Measurements from ENCODE around the gene ZNF778. TPM values are rescaled to one million over a fixed set of nuclear protein-coding genes. Genes with fewer than 3 reads are reported as not detected.
"Not testable (repeated sequence)": the region's sequence is repeated elsewhere in the genome, so short reads cannot be mapped to it uniquely, and the experiment has no call there.

ZNF778 gene
- total RNA-seq, 2 experiments from 2014 or later: 4.3 to 6.2 TPM

GRCh38 chr16:89246383-89246902 lies 28.9 kb downstream of the ZNF778 start:
- Mint-ChIP-seq H3K4me1 (ENCODE audit: low read depth) (peaks cover 12% of the 10 kb centered on the region), H3K4me3 (peak overlapping the region; percentile 75), H3K36me3 (ENCODE audit: low read depth) (peaks cover 5% of the 10 kb centered on the region), H3K9me3 (peaks cover 8% of the 10 kb centered on the region), H3K27me3 (no peaks in the 10 kb centered on the region), H3K27ac (no peak overlapping the region)
- intact Hi-C loops (cut with micrococcal nuclease): no loop called here
- DNase-seq: no peak
- no peak for ATAC-seq
- ChIA-PET POLR2A (interaction anchor here (1.0 kb wide), 2 partner anchors 29 to 69 kb away, joined by 4 to 5 read pairs; partner anchors contain the start of gene ZNF778), CTCF (interaction anchor here (0.8 to 1.2 kb wide), 2 partner anchors 265 to 319 kb away, joined by 3 read pairs; no protein-coding TSS in a partner anchor)
- TF ChIP-seq CTCF (IDR thresholded peaks at IDR 0.05): no peak

- H3K27ac Mint-ChIP-seq: peak overlapping the region; percentile 61
- POLR2A ChIA-PET: interaction anchor here (1.0 to 1.1 kb wide), 3 partner anchors 29 to 68 kb away, joined by 3 to 5 read pairs (median 4); partner anchors contain the start of gene ZNF778
- CTCF ChIA-PET: interaction anchor here (0.6 to 1.3 kb wide), 5 partner anchors 42 to 398 kb away, joined by 3 to 4 read pairs (median 3); no protein-coding TSS in a partner anchor
Observed at GRCh38 chr16:89246903-89247733, 29.6 kb downstream of the ZNF778 start.

GRCh38 chr16:89247734-89248075 lies 30.2 kb downstream of the ZNF778 start:
- H3K9me3 Mint-ChIP-seq; H3K27ac Mint-ChIP-seq; H3K4me1 Mint-ChIP-seq (ENCODE audit: low read depth); intact Hi-C loops (cut with micrococcal nuclease); DNase-seq; H3K36me3 Mint-ChIP-seq (ENCODE audit: low read depth); H3K27me3 Mint-ChIP-seq: not testable (repeated sequence)
- POLR2A ChIA-PET: interaction anchor here (1.1 kb wide), 1 partner anchor 46 kb away, joined by 3 read pairs; no protein-coding TSS in a partner anchor
- CTCF ChIA-PET: interaction anchor here (0.6 to 1.3 kb wide), 4 partner anchors 41 to 398 kb away, joined by 3 to 4 read pairs (median 3); no protein-coding TSS in a partner anchor
- peak overlapping the region; percentile 75 for H3K4me3 Mint-ChIP-seq
- peak; percentile 52 for ATAC-seq

More at GRCh38 chr16:89246903-89247733, 29.6 kb downstream of the ZNF778 start:
- H3K36me3 Mint-ChIP-seq (ENCODE audit: low read depth): peaks cover 5% of the 10 kb centered on the region
- ATAC-seq (peak; percentile 97), DNase-seq (peak; percentile 95)
- intact Hi-C loops (cut with micrococcal nuclease): no loop called here
- H3K4me1 Mint-ChIP-seq (ENCODE audit: low read depth): peaks cover 9% of the 10 kb centered on the region
- no peak for TF ChIP-seq CTCF (IDR thresholded peaks at IDR 0.05)
- no peaks in the 10 kb centered on the region for H3K27me3 Mint-ChIP-seq
- H3K4me3 Mint-ChIP-seq: peak overlapping the region; percentile 75
- peaks cover 8% of the 10 kb centered on the region for H3K9me3 Mint-ChIP-seq

- peaks cover 3% of the 10 kb centered on the region for H3K4me1 Mint-ChIP-seq (ENCODE audit: low read depth)
Observed at GRCh38 chr16:89248196-89248982, 30.9 kb downstream of the ZNF778 start.

More at GRCh38 chr16:89248196-89248982, 30.9 kb downstream of the ZNF778 start:
- POLR2A ChIA-PET: interaction anchor here (1.1 kb wide), 1 partner anchor 45 kb away, joined by 3 read pairs; no protein-coding TSS in a partner anchor
- Mint-ChIP-seq H3K36me3 (ENCODE audit: low read depth) (peaks cover 5% of the 10 kb centered on the region), H3K9me3 (peaks cover 8% of the 10 kb centered on the region), H3K27ac (no peak overlapping the region), H3K4me3 (peak overlapping the region; percentile 75), H3K27me3 (no peaks in the 10 kb centered on the region)
- CTCF ChIA-PET: interaction anchor here (1.1 to 1.3 kb wide), 2 partner anchors 41 to 74 kb away, joined by 3 read pairs; no protein-coding TSS in a partner anchor
- ATAC-seq: no peak
- no peak for TF ChIP-seq CTCF (IDR thresholded peaks at IDR 0.05)
- no peak for DNase-seq
- intact Hi-C loops (cut with micrococcal nuclease): no loop called here

Data from activated CD8-positive, alpha-beta T cell treated with anti-CD3 and anti-CD28 coated beads for 36 hours (primary cell).